HG03066 (cell line): ENCODE data around the gene TAF1B.
"Not testable (repeated sequence)": the region's sequence is repeated elsewhere in the genome, so short reads cannot be mapped to it uniquely, and the experiment has no call there.

ENCODE experiments used
- ATAC-seq: cut with Tn5 transposase; IDR thresholded peaks from one replicate; pipeline ENCODE4 v1.9.1; 2021; ENCODE audit warnings: low read depth; ENCODE audit not compliant: unreplicated experiment

Gene TAF1B

DNA sequence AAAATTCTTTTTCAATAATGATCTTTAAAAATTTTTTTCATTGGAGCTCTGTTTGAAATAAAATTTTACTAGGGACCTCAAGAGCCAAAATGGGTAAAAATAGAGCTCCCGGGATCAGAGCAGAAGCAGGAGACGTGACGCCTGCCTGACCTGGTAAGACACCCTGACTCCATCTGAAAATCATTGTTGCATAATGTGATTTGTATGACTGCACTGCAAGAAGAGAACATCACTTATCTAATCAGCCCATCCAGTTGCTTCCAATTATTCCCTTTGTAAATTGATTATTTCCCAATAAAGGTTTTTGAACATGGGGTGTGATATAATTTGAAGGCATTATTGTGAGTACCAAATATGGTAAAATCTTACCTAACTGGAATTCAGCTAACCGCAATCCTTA is 17.1 kb upstream of the TAF1B start:
- ATAC-seq = no peak

DNA sequence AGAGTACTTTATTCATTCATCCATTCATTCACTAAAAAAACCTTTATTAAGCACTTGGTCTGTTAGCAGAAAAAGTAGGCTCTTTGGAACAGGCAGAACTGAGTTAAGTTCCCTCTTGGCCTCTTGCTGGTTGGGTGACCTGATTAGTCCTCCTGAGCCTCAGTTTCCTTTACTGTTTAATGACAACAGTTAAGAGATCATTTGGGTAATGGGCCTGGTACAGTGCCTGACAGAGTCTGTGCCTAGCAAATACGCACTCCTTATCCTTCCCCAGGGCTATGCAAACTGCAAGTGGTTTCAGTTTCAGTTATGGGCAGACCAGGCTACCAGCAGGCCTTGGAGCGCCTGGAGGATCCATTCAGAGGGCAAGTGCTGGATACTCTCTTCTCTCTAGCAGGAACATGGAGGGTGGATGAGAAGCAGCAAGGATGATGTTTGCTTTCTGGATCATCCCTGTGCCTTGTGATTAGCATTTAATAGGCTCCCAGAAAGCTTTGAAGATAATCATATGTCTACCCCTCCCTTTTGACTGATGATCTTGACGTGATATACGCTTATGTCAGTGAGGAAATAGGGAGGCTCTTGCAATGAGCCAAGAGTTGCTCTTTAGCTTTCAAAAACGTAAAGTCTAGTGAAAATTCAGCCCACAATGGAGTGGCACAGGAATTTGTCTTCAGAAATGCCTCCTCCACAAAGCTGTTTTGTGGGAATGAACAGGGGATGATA is 12.4 kb upstream of the TAF1B start:
- ATAC-seq = no peak

DNA sequence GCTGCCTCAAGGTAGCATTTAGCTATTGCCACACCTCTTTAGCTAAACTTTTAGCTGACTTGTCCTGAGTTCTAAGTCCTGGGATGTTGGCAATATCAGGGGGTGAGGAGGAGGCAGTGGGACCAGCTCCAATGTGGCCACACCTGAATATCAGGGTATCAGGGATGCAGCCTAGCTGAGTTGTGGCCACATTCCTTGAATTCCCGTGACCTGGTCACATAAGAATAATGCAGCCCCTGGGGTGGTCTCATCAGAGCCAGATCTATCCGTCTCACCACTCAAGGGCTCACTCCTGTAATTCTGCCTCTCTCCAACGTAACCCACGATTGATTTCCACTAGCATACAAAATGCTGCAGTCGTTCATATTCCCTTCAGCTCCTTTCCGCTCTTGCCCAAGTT is 11.6 kb upstream of the TAF1B start:
- no peak for ATAC-seq

DNA sequence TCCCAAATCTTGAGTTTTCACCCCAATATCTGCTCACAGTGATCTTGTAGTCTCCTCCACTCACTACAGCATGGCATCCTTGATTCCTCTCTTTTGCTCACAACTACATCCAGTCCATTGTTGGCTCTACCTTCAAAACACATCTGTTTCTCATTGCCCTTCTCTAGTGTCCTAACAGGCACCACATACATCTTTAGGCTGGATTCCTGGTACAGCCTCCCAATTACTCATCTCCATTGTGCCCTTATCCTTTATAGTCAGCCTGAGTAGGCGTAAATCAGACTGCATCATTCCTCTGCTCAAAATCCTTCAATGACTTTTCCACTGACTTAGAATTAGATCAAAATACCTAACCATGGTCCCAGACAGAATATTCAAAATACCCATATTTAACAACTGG is 10.7 kb upstream of the TAF1B start:
- no peak for ATAC-seq

DNA sequence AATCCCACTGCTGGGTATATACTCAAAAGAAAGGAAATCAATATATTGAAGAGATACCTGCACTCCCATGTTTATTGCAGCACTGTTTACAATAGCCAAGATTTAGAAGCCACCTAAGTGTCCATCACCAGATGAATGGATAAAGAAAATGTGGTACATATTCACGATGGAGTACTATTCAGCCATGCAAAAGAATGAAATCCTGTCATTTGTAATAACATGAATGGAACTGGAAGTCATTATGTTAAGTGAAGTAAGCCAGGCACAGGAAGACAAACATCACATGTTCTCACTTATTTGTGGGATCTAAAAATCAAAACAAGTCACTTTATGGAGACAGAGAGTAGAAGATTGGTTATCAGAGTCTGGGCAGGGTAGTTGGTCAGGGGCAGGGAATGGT is 8.2 kb upstream of the TAF1B start:
- not testable (repeated sequence) for ATAC-seq

DNA sequence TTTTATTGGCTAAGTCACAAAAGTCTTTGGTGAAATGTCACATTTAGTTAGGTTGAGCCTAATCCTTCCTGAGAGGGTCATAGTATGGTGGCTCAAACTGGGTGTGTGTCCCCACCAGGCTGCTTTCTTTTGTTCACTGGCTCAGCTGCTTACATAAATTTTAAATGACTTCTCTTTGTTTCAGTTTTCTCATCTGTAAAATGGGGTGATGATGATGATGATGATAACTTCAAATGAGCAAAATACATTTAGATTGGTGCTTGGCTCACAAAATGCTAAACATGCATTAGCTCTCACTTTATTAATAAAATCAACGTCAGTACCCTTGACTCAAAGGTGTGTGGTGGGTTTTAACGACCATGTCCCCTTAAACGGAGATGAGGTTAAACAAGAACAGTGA is 7.2 kb upstream of the TAF1B start:
- no peak for ATAC-seq

DNA sequence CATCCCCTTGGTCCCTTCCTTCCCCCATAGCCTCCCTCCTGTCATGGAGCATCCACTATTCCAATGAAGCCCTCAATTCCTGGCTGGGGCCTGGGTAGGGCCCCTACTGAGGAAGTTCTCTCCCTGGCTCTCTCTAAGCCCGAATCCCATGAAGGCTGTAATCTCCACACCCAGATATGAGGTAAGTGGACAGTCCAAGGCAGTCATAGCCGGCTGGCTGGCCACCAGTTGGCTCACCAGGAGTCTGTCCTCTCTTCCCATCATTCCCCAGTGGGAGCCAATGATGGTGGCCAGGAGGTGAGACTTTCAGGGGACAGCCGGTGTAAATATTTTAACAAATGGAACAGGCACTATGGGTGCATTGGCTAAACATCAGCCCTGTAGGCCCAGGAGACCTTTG is 6.8 kb upstream of the TAF1B start:
- ATAC-seq = no peak

DNA sequence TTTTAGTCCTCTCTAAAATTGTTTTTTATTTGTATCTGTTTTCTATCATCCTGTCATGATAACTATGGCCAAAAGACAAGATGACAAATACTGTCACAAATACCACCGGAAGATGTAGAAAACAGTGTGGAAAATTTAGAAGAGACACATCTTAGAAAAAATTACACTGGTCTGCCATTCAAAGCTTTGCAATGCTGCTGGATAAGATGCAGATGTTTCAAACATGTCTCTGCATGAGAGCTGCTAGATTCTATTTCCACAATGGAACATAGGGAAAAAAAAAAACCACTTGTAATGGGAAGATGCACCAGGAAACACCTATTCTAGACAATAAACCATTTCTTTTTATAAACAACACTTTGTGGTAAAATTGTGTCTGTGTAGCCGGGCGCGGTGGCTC is 5.8 kb upstream of the TAF1B start:
- ATAC-seq = no peak

DNA sequence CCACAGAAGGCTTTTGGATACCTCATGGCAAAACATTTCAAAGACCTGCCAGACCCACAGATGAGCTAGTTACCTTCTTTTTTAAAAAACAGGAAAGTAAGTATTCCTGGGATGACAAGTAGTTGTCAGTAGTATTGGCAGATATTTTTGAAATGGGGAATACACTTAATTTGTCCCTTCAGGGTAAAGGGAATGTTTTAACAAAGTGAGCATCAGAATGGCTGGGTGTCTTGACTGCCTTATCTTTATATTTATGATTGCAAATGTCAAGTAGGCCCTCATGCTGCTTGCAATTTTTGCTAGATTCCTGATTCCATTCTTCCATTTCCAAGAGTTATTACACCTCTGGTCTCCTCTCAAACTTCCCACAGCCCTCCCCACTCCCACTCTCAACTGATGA is 4.9 kb upstream of the TAF1B start:
- no peak for ATAC-seq

GRCh38 chr2:9842487-9843228 is 616 bp upstream of the TAF1B start:
- ATAC-seq = no peak

- ATAC-seq = no peak
These were observed 786 bp downstream of the TAF1B start for GRCh38 chr2:9844036-9844483.

- ATAC-seq = peak; percentile 32
These were observed 1.3 kb downstream of the TAF1B start for GRCh38 chr2:9844576-9844975.

- ATAC-seq = no peak
These were observed 3.3 kb downstream of the TAF1B start for GRCh38 chr2:9846554-9846953.

DNA sequence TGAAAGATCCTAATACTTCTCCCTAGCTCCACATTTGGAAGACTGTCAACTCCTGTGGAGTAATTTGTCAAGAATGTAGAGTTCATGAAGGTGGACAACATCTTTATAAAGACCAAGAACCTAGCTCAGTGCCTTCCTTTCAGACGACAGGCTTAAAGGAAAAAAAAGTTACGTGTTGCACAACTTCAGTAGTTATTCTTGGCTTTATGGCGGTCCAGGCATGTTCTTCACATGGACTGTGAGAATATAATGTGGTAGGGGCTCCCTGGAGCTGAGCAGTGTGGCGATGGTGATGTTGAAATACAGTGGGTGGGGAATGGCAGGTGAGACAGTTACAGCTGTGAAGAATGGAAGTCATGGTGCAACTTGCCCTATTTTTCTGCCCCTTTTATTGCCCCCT is 3.9 kb downstream of the TAF1B start:
- ATAC-seq = no peak

DNA sequence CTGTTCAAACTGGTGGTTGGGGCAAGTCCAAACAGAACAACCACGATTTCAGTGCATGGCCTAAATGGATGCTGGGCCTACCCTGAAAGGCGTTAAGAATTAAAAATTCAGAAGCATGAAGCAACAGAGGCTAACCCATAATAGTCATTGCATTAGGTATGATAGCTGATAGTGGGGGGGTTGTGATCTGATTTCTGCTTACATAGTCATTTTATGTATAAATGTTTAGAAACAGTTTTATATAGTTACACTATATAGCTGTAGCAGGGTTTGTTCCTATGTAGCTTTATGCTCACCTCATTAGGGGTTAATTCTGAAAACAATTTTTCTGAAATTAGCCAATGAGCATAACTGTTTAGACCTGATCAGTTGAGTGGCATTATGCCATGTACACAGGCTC is 9.6 kb downstream of the TAF1B start:
- no peak for ATAC-seq

GRCh38 chr2:9857814-9858729 is 14.8 kb downstream of the TAF1B start:
- no peak for ATAC-seq

GRCh38 chr2:9858730-9859068 is 15.4 kb downstream of the TAF1B start:
- ATAC-seq = no peak

DNA sequence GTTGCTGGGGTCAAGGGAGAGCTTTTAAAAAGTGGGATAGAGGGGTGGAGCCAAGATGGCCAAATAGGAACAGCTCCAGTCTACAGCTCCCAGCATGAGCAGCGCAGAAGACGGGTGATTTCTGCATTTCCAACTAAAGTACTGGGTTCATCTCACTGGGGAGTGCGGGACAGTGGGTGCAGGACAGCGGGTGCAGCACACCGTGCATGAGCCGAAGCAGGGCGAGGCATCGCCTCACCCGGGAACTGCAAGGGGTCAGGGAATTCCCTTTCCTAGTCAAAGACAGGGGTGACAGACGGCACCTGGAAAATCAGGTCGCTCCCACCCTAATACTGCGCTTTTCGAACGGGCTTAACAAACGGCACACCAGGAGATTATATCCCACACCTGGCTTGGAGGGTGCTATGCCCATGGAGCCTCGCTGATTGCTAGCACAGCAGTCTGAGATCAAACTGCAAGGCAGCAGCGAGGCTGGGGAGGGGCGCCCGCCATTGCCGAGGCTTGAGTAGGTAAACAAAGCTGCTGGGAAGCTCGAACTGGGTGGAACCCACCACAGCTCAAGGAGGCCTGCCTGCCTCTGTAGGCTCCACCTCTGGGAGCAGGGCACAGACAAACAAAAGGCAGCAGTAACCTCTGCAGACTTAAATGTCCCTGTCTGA is 17.8 kb downstream of the TAF1B start:
- ATAC-seq = not testable (repeated sequence)

DNA sequence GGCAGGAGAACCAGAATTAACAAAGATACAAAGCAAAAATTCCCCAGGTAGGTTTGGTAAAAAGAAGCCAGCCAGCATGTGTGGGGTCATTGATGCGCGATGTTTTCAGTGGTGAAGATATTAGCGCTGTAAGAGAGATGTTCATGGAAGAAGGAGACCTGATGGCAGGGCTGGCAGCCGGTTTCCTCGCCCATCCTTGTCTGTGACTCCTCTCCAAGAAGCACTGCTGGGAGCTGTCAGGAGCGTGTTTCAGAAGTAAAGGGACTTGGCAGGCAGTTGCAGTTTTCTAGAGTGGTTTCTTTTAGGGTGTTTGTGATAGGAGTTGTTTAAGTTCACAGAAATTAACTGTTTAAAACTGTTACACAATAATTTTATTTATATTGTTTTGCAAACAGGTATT is 24.6 kb downstream of the TAF1B start:
- no peak for ATAC-seq

GRCh38 chr2:9873337-9873736 is 30.1 kb downstream of the TAF1B start:
- ATAC-seq = no peak

DNA sequence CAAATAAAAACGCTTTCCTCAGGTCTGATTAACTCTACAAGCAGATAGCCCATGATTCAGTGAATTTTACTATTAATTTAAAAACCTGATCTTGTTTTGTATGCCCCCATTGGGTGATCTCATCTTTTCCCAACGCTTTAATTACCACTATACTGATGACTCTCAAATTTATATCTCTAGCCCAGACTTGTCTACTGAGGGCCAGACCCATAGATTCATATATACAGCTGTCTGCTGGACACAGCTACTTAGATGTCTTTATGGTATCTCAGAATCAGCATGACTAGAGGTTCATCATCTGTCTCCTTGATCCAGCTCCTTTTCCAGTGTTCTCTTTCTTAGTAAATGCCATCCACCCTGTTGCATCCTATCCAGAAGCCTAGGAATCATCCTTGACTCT is 33.8 kb downstream of the TAF1B start:
- no peak for ATAC-seq
